SH-SY5Y (cell line): ENCODE measurements around the gene SLC1A4.

Experiments used
- GATA2 ChIP-seq: IDR thresholded peaks from 2 replicates; pipeline ENCODE4 v1.6.1; 2011; ENCODE audit warnings: mild to moderate bottlenecking, low read depth, low read length
- GATA3 ChIP-seq: IDR thresholded peaks from 2 replicates; pipeline ENCODE4 v1.6.1; 2011; ENCODE audit warnings: low read depth, mild to moderate bottlenecking, low read length, moderate library complexity

DNA sequence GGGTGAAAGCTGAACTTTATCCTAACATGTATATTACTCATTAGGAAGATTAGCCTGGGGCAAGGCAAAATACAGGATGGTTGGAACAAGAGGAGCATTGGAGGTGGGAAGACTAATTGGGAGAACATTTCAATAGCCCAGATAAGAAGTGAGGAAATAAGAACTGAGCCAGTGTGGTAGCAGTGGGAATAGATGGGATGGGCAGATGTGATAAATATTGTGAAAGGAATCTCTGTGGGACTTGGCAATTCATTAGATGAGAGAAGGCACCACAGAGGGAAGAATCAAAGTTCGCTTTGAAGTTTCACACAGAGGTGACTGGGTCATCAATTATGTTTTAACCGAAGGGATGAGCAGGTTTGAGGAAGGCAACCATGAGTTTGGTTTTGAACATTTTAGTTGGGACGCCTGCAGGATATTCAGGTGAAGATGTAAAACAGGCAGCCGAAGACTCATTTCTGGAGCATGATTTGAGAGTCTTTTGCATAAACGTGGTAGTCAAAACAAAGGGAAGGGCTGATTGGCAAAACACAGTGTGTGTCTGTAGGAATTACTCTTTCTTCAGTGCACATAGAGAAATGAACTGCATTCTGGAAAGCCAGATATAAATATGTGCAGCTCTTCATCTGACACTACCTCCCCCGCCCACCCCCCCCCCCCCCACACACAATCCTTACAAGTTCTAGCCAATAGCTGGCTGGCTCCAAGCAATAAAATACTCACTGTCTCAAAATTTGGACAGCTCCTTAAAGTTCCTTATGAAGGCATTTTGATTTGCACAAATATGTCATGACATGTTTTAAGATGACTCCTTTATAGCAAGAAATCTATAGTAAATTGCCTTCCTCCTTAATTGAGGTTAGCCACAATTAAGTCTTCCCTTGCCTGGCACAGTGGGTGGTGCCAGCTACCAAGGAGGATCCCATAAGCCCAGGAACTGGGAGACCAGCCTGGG, 1.9 kb upstream of the SLC1A4 start:
- TF ChIP-seq GATA3 (no peak), GATA2 (no peak)
